Stimulated activated naive CD4-positive, alpha-beta T cell (primary cell): ENCODE measurements around the gene FRYL.
"Not testable (repeated sequence)": the region's sequence is repeated elsewhere in the genome, so short reads cannot be mapped to it uniquely, and the experiment has no call there.

Experiments
- DNase-seq, 6 experiments: peaks; one replicate each; lab custom pipeline; 2025; lab: John Stamatoyannopoulos, UW

The FRYL gene

DNA sequence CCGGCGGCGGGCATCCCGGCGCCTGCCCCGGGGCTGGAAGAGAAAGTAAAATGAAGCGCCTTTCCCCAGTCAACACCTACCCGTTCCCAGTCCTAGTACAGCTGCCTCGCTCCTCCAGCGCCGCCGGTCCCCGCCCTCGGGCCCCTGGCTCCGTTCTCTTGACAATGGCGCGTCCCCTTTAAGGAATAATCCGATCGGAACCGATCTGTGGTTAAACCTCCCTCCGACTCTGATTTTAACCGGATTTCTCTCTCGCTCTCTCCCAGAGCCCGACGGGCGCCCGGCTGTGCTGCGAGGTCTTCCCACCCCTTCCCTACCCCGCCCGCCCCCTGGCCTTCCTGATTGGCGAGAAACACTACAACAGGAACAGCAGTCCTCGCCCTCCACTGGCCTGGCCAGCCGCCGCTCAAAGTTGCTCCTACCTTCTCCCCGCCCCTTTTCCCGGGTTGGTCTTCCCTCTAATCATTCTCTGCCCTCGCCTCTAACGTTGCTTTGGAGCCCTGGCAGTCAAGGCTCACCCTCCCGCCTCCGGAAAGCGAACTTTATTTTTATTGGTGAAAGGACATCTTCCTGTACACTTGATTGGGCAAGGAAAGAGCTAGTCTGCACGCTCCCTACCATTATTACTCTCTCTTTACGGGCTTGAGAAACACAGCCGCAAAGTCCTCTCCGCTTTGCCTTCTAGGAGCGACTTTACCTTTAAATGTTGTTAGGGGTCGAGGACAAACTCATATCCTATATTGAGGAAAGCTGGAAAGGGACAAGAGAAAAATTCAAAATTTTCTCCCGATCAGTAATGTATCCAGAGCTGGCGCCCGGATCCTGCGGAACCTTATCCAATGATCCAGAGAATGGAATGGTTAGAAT is at the start of gene FRYL:
Gene FRYL, minus strand, starts transcription at position 282 of the 867 bp plus-strand sequence. CDS start 145,869 bp downstream, outside the sequence.
- peak; percentile 95 to 99 (median 97) for DNase-seq

DNA sequence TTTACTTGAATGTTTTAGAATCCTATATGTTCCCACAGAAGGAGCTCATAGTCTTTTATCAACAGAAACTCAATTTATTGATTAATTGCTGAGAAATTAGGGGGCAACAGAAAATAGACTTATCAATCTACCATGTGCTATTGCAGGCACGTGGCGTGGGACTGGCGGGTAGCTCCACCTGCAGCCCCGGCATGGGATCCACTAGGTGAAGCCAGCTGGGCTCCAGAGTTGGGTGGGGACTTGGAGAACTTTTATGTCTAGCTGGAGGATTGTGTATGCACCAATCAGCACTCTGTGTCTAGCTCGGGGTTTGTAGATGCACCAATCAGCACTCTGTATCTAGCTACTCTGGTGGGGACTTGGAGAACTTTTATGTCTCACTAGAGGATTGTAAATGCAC is 47.5 kb upstream of the FRYL start:
- no peak for DNase-seq

DNA sequence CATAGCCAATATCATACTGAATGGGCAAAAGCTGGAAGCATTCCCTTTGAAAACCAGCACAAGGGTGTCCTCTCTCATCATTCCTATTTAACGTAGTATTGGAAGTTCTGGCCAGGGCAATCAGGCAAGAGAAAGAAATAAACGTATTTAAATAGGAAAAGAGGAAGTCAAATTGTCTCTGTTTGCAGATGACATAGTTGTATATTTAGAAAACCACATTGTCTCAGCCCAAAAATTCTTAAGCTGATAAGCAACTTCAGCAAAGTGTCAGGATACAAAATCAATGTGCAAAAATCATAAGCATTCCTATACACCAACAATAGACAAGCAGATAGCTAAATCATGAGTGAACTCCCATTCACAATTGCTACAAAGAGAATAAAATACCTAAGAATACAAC is 41.4 kb upstream of the FRYL start:
- not testable (repeated sequence) for DNase-seq

DNA sequence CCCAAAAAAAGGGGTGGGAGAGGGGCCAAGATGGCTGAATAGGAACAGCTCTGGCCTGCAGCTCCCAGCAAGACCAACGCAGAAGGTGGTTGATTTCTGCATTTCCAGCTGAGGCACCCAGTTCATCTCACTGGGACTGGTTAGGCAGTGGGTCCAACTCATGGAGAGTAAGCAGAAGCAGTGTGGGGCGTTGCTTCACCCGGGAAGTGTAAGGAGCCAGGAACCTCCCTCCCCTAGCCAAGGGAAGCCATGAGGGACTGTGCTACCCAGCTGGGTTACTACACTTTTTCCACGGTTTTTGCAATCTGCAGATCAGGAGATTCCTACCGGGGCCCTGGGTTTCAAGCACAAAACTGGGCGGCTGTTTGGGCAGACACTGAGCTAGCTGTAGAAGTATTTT is 36.9 kb upstream of the FRYL start:
- DNase-seq = no peak

DNA sequence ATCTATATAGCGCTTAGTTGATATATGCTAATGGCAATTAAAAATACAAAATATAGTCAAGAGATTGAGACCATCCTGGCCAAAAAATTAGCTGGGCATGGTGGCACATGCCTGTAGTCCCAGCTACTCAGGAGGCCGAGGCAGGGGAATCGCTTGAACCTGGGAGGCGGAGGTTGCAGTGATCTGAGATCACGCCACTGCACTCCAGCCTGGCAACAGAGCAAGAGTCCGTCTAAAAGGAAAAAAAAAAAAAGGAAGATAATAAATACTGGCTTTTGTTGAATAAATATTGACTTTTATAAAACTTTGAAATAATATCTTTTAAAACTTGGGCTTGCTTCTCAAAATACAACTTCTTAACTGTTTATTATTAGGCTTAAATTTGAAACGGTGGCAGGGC is 36.2 kb upstream of the FRYL start:
- not testable (repeated sequence) for DNase-seq

DNA sequence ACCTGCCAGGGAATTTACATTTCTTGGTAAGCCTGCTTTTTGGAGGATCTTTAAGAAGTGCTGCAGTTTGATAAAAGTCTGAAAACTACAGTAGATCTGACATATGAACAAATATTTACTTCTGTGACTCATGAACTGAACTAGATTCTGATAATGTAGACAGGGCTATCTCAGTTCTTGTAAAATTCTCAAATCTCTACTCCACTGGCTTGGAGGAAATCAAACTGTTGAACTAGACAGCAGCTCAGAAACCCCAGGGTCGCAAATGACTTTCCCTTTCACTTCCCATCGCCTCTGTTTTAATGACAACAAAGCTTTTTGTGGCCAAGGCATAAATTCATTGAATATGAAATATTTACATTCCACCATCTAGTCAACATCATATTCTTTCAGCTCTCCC is 35.4 kb upstream of the FRYL start:
- no peak for DNase-seq

DNA sequence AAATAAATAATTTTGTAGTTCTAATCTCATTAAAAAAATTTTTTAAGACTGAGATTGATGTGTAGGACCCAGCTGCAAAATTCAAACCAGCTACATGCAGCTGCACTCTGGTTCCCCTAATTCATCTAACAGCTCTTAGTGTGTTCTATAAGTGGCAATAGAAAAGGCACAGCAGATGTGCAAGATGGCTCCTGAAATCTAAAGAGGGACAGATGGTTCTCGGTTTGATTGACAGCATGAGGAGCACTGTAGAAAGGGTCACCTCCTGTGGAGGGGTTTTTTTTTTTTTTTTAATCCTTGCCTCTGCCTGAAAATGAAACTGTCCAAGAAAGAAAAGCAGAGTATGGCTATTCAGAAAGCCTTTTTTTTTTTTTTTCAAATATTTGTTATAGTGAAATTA is 33.9 kb upstream of the FRYL start:
- DNase-seq = no peak

DNA sequence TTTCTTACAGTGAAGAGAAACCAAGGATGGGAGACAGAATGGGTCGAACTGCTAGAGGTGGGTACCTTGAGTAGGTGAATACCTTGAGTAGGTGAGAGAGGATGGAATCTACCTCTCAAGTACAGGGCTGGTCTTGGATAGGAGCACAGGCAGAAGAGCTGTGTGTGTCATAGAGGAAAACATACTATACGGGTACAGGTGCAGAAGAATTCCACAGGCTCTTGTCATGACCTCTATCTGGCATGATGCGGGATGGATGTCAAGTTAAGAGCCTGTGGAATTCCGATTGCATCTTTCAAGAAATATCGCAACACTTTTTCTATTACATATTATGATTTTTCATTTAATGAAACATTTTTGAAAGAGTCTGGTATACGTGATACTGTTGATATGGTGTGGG is 32.8 kb upstream of the FRYL start:
- no peak for DNase-seq

DNA sequence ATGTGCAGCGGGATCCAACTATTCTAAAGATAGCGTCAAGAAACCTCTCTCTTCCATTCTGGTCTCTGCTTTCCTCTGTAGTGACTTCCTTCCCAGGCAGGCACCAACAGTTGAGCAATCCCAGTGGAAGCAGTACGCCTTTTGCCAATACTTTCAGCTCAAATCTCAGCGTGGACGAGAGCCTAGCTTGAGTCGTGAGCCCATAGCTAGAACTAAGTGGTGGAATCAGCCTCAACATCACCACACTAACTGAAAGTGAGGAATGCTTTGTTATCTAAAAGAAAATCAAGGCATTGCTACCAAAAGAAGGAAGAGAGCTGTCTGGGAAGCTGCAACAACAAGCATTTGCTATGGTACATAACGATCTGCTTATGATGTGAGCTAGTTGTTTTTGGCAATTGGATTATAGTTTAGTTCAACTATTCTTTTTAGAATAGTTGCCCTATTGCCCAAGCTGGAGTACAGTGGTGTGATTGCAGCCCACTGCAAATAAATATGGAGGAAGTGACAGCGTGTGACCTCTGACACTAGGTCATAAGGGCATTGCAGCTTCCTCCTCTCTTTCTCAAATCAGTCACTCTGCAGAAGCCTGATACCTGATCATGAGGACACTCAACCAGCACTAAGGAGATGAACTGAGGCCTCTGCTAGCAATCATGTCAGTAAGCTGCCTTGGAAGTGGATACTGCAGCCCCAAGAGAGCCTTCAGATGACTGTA is 24.7 kb upstream of the FRYL start:
- no peak for DNase-seq

DNA sequence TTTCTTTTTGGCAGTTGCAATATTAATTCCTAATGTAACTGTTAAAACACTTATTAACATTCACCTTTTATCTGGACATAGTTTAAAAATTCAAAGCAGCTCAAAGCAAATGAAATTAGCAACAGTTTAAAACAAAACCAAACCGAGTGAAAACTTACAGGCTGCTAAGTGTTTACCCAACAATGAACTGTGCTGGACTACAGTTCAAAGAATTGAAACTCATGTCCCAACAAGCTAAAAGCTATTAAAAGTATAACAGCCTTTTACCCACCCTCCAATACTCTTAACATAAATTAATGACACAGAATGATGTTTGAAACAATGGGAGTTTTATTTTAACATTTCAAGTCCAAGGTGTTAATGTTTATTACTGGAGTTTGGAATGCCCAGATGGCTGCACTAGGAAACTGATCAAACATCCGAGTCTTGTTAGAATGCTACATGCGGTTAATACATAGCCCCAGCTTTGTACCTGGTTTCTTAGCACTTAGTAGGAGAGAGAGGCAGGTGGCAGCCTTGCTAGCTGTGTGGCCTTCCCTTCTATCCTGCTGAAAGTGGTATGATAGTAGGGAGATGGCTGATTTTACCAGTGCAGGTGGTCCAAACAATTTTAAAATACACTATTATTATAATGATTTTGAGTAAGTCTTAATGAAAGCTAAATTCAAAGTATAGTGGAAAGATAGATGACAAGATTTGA is 21.1 kb upstream of the FRYL start:
- DNase-seq = no peak

DNA sequence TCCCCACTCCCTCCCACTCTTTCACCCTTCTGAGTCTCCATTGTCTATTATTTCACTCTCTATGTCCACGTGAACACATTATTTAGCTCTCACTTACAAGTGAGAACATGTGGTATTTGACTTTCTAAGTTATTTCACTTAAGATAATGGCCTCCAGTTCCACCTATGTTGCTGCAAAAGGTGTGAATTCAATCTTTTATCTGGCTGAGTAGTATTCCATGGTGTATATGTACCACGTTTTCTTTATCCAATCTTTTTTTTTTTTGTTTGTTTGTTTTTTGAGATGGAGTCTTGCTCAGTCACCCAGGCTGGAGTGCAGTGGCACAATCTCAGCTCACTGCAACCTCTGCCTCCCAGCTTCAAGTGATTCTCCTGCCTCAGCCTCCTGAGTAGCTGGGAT is 20.1 kb upstream of the FRYL start:
- not testable (repeated sequence) for DNase-seq

DNA sequence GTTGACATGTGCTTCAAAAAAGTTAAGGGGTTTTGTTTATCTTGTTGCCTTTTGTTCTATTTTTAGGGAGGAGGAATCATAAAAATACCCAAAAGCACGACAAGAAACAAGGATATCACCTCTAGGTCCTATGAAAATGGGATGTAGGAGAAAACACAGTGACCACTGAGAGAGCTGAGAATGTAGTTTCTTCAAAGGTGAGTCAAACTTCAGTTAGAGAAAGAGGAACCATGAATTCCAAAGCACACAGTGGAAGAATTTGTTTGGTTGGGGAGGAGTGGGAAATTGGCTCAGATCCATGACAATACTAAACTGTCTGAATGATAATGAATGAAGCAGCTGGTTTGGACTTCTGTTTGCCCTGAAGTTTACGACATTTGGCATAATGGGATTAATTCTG is 19.1 kb upstream of the FRYL start:
- no peak for DNase-seq

DNA sequence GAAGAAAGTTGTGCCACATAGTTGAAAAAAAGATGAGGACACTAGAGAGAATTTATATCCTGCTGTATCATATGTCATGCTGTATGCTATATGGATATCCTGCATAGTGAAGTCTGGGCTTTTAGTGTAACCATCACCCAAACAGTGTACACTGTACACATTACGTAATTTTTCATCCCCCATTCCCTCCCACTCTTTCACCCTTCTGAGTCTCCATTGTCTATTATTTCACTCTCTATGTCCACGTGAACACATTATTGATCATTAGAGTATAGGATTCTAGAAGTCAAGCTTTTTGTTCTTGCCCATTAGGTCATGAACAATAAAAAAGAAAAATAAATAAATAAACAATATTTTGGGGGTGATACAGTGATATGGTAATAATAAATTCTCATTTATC is 18.0 kb upstream of the FRYL start:
- DNase-seq = no peak

DNA sequence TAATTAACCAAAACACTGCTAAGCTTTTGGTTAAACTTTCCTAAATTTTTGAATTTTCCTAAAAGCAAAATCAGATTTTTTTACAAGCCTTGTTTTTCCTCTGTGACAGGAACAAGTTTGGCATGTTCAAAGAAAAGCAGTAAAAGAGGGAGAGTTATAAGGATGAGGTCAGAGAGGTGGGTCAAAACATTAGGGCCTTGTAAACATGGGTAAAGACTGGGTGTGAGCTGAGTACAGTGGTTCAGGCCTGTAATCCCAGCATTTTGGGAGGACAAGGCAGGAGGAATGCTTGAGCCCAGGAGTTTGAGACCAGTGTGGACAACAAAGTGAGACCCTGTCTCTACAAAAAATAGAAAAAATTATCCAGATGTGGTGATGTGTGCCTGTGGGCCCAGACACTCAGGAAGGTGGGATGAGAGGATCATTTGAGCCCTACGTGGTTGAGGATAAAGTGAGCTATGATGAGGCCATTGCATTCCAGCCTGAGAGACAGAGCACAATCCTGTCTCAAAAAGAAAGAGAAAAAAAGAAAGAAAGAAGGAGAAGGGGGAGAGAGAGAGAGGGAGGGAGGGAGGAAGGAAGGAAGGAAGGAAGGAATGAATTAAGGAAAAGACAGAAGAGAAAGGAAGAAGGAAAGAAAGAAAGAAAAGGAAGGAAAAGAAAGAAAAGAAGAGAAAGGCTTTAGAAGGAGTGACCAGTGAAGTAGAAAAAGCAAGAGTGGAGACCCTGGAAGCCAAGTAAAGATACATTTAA is 17.0 kb upstream of the FRYL start:
- DNase-seq = no peak

DNA sequence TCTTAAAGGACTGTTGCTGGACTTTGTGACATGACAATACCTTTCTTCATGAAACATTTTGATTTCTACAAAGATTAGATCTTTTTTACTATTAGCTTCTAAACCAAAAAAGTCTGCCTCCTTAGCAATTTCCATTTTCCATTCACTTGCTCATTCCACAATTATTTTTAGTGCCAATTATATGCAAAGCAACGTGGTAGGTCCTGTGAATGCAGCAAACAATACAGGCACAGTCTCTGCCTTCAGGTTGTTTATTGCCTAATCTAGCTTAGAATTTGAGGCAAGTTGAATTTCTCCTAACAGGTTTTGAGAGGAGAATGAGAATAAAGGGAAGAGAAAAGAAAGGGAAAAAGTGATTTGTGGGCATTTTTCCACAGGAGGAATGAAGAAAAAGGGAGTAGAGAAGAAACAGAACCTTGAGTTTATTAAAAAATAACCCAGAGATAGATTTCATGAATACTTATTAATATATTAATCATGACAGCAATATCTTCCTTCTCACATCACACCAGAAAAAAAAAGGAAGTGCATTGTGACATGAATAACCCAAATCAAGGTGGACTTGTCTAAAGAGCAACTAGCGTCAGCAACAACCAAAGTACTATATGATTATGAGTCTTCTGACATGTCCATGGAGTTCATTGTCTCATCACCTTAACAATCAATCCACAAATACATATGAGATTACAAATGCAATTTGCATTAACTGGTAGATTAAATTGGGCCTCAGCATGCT is 16.3 kb upstream of the FRYL start:
- DNase-seq = no peak

DNA sequence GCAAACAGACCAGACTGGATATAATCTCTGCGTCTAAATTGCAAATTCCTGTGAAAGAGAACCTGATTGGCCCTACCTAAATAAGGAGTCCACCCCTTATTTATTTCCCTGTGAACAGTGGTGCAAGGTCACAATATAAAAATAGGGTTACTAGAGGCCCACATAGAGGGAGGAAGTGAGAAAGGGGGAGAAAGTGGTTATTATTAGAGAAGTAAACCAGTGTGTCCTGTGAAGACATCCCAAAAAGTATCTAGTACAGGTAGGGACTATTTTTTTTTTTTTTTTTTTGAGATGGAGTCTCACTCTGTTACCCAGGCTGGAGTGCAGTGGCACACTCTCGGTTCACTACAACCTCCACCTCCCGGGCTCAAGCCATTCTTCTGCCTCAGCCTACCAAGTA is 15.0 kb upstream of the FRYL start:
- no peak for DNase-seq

DNA sequence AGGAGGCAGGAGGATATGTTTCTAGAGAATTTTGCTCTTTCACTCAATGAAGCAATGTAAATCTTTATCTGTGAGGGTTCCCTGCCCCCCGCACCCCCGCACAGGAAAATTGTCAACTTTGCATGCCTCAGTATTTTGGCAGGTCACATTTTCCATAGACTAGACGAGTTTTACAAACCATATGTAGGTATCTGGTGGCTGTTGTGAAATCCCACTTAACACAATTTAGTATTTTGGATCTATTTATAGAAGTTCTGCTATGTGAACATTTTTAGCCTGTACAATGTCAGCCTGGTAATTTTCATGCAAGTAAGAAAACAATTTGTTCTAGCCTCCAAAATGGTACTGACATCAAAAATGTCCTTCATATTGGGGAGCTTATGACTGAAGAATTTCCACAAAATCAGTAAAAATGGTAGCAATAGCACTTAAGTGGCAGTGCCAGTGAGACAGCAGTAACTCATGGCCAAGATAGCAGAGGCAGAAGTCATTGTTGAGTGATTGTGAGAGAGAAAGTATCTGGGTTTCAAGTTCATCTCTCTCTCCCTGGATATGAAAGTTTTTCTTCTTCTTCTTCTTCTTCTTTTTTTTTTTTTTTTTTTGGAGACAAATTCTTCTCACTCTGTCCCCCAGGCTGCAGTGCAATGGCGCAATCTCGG is 12.4 kb upstream of the FRYL start:
- DNase-seq = no peak

DNA sequence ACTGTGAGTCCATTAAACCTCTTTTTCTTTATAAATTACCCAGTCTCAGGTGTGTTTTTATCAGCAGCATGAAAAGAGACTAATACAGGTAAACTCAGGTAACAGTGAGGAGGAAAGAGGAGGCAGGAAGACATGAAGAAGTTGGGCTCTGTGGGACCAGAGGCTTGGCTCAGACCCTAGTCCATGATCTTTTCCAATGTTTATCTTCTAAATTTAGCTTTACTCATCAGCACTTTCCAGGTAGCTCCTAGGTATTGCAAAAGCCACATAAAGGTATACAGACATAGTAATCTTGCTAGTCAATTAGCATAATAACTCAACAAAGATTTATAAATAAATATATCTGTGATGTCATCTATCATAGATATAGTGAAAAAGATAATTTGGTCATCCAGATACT is 11.2 kb upstream of the FRYL start:
- DNase-seq = no peak

DNA sequence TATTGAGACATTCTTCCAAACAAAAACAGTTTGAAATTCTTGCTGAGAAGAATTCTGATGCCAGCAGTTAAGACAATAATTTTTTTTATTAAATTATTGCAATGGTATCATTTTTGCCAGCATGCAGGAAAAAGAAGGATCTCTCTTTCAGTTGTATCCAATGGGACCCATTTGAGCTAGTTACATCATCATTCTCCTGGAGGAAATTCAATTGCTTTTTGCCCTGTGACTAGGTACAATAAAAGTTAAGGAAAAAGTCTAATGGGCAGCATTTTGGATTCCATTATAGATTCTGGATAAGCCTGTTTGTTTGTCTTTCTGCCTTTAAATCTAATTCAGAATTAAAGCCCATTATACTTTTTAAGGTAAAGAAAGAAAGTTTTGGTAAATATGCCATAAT is 10.5 kb upstream of the FRYL start:
- DNase-seq = no peak

DNA sequence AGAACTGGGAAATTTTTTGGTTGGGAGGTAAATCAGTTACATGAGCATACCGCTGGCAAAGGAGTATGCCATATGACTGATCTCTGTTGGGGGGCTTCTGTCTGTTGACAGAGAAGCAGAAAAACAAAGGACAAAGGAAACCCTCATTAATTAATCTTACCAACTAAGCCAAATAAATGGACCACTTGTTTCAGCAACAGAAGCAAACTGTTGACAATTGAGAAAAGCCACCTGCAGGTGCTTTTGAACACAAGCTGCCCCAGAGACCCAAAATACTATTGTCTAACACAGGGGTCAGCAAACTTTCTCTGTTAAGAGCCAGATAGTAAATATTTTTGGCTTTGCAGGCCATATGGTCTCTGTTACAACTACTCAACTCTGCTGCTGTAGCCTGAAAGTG is 7.0 kb upstream of the FRYL start:
- no peak for DNase-seq

DNA sequence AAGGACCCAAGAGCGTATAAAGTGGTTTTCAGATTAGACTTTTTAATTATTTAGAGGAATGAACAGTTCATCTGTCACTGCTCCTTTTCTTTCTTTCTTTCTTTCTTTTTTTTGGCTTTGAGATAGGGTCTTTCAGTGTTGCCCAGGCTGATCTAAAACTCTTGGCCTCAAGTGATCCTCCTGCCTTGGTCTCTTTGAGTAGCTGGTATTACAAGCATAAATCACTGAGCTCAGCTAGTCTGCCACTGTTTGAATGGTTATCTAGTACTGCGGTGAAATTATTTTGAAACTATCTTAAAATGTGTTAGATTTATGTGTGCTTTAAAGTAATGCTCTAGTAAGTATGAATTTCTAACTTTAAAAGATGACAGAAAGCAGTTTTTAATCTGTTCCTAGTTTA is 6.5 kb upstream of the FRYL start:
- no peak for DNase-seq
